K562 (cell line): Measurements from ENCODE around the gene SYNJ2. TPM values are rescaled to one million over a fixed set of nuclear protein-coding genes. Genes with fewer than 3 reads are reported as not detected.

Source experiments
- ATF4 ChIP-seq: fragments of 450-650 bp; formaldehyde crosslinking; IDR thresholded peaks from 2 replicates; pipeline ENCODE4 v1.4.0; 2022; ENCODE audit warnings: mild to moderate bottlenecking, moderate library complexity
- DLX4 ChIP-seq: fragments of 250-450 bp; sonication (Bioruptor Pico); IDR thresholded peaks from 2 replicates; pipeline ENCODE4 v1.6.1; 2021; ENCODE audit warnings: mild to moderate bottlenecking
- HMGN3 ChIP-seq: IDR thresholded peaks from 2 replicates; pipeline ENCODE4 v1.6.1; 2011; ENCODE audit warnings: borderline replicate concordance, low read depth, mild to moderate bottlenecking, mixed read lengths, low read length; ENCODE audit not compliant: insufficient read length; ENCODE audit errors: extremely low read depth
- KAT2B ChIP-seq: IDR thresholded peaks from one replicate; pipeline ENCODE4 v1.6.1; 2012; ENCODE audit warnings: low read depth, mild to moderate bottlenecking, control low read depth, inconsistent platforms, low read length, moderate library complexity
- KAT7 ChIP-seq: sonication (generic); formaldehyde crosslinking; IDR thresholded peaks from 2 replicates; pipeline ENCODE4 v1.8.0; 2022; ENCODE audit warnings: missing genetic modification reagents, mild to moderate bottlenecking, borderline replicate concordance
- MGA ChIP-seq: fragments of 450-650 bp; IDR thresholded peaks from 2 replicates; pipeline ENCODE4 v1.6.1; 2016; ENCODE audit warnings: mild to moderate bottlenecking, moderate library complexity
- NFRKB ChIP-seq: fragments of 450-650 bp; IDR thresholded peaks from 2 replicates; pipeline ENCODE4 v1.6.1; 2016; ENCODE audit warnings: low read depth
- POLR3A ChIP-seq: IDR thresholded peaks from 2 replicates; pipeline ENCODE4 v1.6.1; 2011; ENCODE audit warnings: borderline replicate concordance, mild to moderate bottlenecking, moderate library complexity; ENCODE audit not compliant: insufficient read length, insufficient read depth; ENCODE audit errors: extremely low read depth
- ZFP30 ChIP-seq: fragments of 250-450 bp; sonication (Bioruptor Pico); IDR thresholded peaks from 2 replicates; pipeline ENCODE4 v1.8.0; 2022; ENCODE audit warnings: moderate library complexity, mild to moderate bottlenecking, inconsistent platforms, borderline replicate concordance
- ZNF143 ChIP-seq: sonication (generic); formaldehyde crosslinking; IDR thresholded peaks from 2 replicates; pipeline ENCODE4 v1.9.0; 2022; ENCODE audit warnings: mild to moderate bottlenecking, missing genetic modification reagents
- polyA plus RNA-seq, 8 experiments: library from polyadenylated mRNA; depleted of rRNA in 4 of 8; stranded (reverse) in 5 of 8; unstranded in 3 of 8; fragments of >200 nt; fragmentation: Nextera tagmentation in 2 of 8; fragmentation: Illumina TruSeq in 1 of 8; extraction: Ambion mirVana in 2 of 8; extraction: Trizol in 1 of 8; gene quantifications; 2 replicates each; pipeline versions ENCODE4 v1.2.1 to v1.2.3, GENCODE V29; 2011 to 2014; ENCODE audit warnings: inconsistent platforms in 1 of 8, missing spikeins in 1 of 8
- total RNA-seq, 7 experiments: library from RNA; depleted of rRNA in 6 of 7; stranded (reverse); fragments of >200 nt in 6 of 7; fragmentation: Illumina TruSeq in 2 of 7; extraction: Trizol in 2 of 7; gene quantifications; 2 replicates each; pipeline versions ENCODE4 v1.2.1 to v1.2.3, GENCODE V29; 2011 to 2021; ENCODE audit warnings: low replicate concordance in 1 of 7

Gene SYNJ2
- total and polyA plus RNA-seq, 9 of the 15 experiments (the other 6 are each of a cell fraction or from before 2014, with no cell fraction given), result 3.0 to 27.7 (median 17.8) TPM

DNA sequence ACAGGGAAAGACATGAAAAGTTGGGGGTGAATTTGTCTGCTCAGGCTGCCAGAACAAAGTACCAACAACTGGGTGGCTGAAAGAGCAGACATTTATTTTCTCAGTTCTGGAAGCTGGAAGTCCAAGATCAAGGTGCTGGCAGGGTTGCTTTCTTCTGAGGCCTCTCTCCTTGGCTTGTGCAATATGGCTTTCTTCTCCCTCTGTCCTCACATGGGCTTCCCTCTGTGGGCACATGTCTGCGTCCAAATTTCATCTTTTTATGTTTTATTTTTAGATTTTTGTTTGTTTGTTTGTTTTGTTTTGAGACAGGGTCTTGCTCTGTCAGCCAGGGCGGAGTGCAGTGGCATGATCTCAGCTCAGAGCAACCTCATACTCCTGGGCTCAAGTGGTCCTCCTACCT, 6.2 kb upstream of the SYNJ2 start (continued):
- TF ChIP-seq MGA, result no peak
- TF ChIP-seq HMGN3, result no peak
- no peak for TF ChIP-seq NFRKB
- no peak for TF ChIP-seq ATF4
- no peak for TF ChIP-seq POLR3A
- TF ChIP-seq ZNF143 (CRISPR knock-in tag), result no peak
- no peak for TF ChIP-seq KAT7 (CRISPR knock-in tag)
- no peak for TF ChIP-seq ZFP30 (CRISPR knock-in tag)
- TF ChIP-seq DLX4, result no peak
- no peak for TF ChIP-seq KAT2B
